ENCODE results near the gene ERC1.

GRCh38 chr12:1305791-1306500 is 314.9 kb downstream of the ERC1 start:
- TF ChIP-seq CTCF (IDR thresholded peaks at IDR 0.05): no peak
- TF ChIP-seq POLR2AphosphoS5 (IDR thresholded peaks at IDR 0.05): no peak
- no peak for TF ChIP-seq POLR2A (IDR thresholded peaks at IDR 0.05)
